NCI-H2196 treated with DMSO at 0.1 percent for 48 hours (cell line): ENCODE data around the gene RNU5B-1.
"Not testable (repeated sequence)": the region's sequence is repeated elsewhere in the genome, so short reads cannot be mapped to it uniquely, and the experiment has no call there.

ENCODE experiments used
- DNase-seq: peaks from one replicate; lab custom pipeline; 2025; ENCODE audit not compliant: unreplicated experiment; lab: John Stamatoyannopoulos, UW

RNU5B-1 gene

DNA sequence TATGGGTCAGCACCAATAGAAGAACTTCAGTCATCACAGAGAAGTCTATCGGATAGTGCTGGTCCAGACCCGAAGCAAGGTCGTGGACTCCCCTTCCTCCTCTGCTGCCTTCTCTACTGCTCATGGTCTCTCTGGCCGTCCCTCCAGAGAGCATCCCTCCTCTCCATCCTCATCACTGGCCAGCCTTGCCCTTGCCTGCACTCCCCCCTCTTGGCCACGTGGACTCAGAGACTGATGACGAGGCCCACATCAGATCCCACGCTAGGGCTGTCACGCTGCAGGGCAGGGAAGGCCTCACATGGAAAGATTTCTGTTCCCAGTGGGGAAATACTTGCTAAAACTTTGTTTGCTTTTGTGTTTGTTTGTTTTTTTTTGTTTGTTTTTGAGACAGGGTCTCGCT, 38.0 kb downstream of the RNU5B-1 start:
- no peak for DNase-seq

DNA sequence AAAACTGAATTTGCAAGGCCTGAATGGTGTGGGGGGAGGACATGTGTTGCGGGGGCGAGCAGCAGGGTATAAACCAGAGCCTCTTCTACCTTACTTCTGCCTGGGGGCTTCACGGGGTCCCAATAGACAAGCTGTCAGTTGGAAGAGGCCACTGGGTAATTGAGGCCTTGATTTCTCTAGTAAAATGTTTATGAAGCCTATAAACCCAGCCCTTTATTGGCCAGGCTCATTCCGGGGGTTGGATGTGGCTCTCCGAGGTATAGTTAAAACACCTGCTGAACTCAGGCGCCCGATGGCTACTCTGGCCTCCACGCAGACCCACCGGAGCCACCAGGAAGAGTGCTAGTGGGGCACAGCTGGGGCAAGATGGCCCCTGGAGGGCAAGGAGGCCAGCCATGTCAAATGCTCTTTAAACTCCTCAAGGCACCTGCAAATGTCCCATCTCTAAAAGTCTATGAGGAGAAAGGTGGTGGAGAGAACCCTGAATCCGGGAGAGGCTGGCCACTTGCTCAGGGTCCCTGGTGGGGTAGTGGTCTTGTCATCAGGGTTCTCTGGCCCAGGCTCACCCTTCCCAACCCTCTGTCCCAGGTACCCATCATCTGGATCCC, 39.0 kb downstream of the RNU5B-1 start:
- no peak for DNase-seq

DNA sequence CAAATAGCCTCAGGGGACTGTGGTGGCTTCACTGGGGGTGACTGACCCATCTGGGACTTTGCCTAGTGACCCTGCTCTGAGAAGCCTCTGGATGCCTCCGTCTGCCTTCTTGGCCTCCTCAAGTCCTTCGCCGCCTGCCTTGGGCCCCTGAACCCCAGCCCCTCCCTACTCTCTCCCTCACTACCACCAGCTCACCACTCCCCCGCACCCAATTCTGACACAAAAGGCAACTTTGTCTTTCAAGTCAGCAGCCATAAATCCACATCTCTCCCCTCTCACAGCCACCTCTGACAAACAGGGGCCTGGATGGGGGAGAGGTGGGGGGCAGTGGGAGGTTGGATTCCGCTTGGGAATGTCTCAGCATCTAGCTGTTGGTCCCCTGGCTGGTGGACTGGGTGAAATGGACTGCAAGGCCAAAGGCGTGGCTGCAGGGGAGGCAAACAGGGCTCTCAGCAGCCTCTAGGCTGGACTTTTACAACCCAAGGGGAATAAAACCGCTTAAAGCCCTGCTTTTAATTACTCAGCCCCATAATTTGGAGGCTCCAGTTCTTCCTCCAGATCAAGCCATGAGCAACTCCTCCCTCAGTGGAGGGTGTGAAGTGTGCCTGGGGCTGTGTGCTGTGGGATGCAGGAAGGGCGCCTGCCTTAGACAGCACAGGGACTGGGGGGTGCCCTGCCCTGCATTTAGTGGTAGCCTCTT, 39.9 kb downstream of the RNU5B-1 start:
- DNase-seq, result no peak

DNA sequence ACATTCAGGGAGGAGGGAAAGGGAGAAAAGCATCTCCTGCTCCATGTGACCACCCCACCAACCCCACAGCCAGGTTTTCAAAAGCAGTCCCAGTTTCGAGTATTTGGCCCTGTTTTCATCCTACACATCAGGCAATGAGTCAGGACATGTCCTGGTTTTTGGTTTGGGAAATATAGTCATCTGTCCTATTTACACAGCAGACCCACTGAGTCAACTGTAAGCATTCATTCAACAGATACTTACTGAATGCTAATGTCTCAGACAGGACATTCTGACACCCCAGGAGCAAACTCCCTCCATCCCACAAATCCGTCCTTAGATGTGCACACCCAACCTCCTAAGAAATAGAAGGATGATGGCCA, 40.4 kb downstream of the RNU5B-1 start:
- no peak for DNase-seq

DNA sequence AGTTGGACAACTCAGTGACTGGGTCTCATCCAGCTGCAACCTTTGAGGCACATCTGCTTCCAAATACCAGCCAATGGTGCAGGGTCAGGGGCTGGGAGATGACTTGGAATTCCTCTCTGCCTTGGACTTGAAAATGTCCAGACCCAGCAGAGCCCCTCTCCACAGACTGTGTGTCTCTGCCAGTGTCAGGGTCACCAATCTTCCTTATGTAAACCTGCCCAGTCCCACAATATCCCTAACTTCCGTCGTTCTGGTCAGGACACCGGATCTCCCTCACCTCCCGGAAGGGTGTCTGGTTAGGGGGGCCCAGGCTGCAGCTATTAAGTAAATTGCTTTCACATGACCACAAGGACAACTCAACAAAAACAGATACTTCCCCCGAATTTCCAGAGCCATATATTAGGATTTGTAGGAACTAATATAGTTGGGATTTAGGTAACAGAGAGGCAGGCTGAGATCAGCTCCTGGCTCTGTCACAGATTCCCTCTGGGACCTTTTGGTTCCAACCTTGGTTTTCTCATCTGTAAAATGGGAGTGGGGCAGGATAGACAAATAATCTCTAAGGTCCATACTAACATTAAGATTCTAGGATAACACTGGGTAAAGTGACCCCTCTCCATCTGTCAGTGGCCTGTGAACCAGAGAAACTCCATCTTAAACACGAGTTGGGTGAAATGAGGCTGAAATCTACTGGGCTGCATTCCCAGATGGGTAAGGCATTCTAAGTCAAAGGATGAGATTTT, 42.5 kb downstream of the RNU5B-1 start:
- no peak for DNase-seq

DNA sequence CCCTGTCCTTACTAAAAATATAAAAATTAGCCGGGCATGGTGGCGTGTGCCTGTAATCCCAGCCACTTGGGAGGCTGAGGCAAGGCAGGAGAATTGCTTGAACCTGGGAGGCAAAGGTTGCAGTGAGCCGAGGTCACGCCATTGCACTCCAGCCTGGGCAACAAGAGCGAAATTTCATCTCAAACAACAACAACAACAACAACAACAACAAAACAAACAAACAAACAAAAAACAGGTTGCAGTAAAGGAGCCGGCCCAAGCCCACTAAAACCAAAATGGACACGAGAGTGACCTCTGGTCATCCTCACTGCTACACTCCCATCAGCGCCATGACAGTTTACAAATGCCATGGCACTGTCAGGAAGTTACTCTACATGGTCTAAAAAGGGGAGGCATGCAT, 43.3 kb downstream of the RNU5B-1 start:
- DNase-seq, result not testable (repeated sequence)

DNA sequence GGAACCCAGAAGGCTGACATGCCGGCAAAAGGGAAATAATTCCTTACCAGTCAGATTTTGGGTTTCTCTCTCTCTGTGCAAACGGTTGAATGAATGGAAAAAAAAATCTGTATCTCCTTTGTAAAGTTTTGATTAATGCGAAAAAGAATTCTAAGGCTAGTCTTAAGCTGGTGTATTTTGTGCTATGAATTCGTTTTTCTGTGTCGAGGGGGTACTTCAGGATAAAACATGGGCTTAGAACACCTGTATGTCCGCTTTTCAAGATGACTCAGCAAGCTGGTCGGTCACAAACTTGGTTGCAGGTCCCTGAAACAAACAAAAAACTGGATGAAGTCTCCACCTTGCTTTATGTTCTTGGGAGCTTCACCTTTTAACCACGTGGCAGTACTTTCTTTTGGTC, 44.9 kb downstream of the RNU5B-1 start:
- no peak for DNase-seq

DNA sequence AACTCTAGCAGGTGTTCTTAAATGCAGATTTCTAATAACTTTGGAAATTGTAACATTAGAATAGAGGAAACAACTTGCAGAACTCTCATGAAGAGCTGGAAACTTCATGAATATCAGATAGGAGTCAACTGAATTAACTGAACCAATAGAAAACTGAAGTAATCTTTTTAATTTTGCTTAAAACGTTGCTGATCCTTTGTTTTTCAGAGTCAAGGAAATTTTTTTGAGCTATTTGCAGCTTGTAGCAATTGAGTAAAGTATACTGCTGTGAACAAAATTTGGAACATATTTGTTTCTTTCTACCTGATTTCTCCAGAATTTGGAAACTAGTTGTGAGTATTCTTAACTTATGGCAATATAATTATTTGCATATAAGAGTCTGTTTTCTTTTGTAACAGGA, 47.5 kb downstream of the RNU5B-1 start:
- DNase-seq, result not testable (repeated sequence)
